Kidney (tissue), 14 donors: ENCODE measurements around the gene VIT. TPM values are rescaled to one million over a fixed set of nuclear protein-coding genes. Genes with fewer than 3 reads are reported as not detected.

Experiments used
- DNase-seq, 5 donors: peaks; one replicate each; pipeline ENCODE4 v3.0.0-alpha.2; 2013 to 2020
- FAIRE-seq: peaks from 2 replicates; lab custom pipeline; 2012; peaks lifted over from hg19 to GRCh38; lab: Jason Lieb, UNC
- H3K27ac ChIP-seq, 2 donors: one replicate each; pipeline ENCODE4 v1.7.0; 2013; ENCODE audit warnings: low read depth in 2 of 2, low read length in 2 of 2, inconsistent platforms in 1 of 2
- H3K27me3 ChIP-seq: one replicate; pipeline ENCODE4 v1.7.1; 2013; ENCODE audit warnings: low read length, inconsistent platforms; ENCODE audit not compliant: control insufficient read depth, insufficient read depth
- H3K36me3 ChIP-seq, 3 donors: one replicate each; pipeline versions ENCODE4 v1.7.0 to v1.7.1; 2013; ENCODE audit warnings: low read length in 3 of 3, control low read depth in 1 of 3, inconsistent platforms in 1 of 3; ENCODE audit not compliant: insufficient read depth in 3 of 3, control insufficient read depth in 2 of 3
- H3K4me1 ChIP-seq, 3 donors: one replicate each; pipeline versions ENCODE4 v1.7.0 to v1.7.1; 2013; ENCODE audit warnings: low read length in 3 of 3, inconsistent platforms in 1 of 3, low read depth in 1 of 3; ENCODE audit not compliant: control insufficient read depth in 2 of 3, insufficient read depth in 2 of 3
- H3K4me3 ChIP-seq, 3 donors: one replicate each; pipeline versions ENCODE4 v1.7.0 to v1.8.1; 2013; ENCODE audit warnings: low read length in 3 of 3, control low read depth in 1 of 3, inconsistent platforms in 1 of 3
- H3K9ac ChIP-seq, 3 donors: one replicate each; pipeline versions ENCODE4 v1.7.0 to v1.7.1; 2013; ENCODE audit warnings: low read length in 3 of 3, control low read depth in 1 of 3, inconsistent platforms in 1 of 3
- H3K9me3 ChIP-seq, 3 donors: one replicate each; pipeline versions ENCODE4 v1.7.0 to v1.7.1; 2013; ENCODE audit warnings: low read length in 3 of 3, control low read depth in 1 of 3, inconsistent platforms in 1 of 3; ENCODE audit not compliant: control insufficient read depth in 2 of 3, insufficient read depth in 1 of 3
- CTCF ChIP-seq: IDR thresholded peaks from 3 replicates; pipeline ENCODE4 v1.5.1; 2012; ENCODE audit warnings: mild to moderate bottlenecking, moderate library complexity, borderline replicate concordance; ENCODE audit not compliant: insufficient read depth; ENCODE audit errors: extremely low read depth
- intact Hi-C: fragments of 100-400 bp; cut with DNase I; formaldehyde crosslinking; loops from one replicate; pipeline ENCODE4 v1.11.1; 2022
- polyA plus RNA-seq: library from polyadenylated mRNA; stranded (reverse); fragments of 350-450 nt; fragmentation: Illumina TruSeq; extraction: RNeasy Lipid Tissue Mini Kit (QIAGEN cat#74804); gene quantifications from one replicate; pipeline ENCODE4 v1.2.3, GENCODE V29; 2014; ENCODE audit warnings: low read depth, low replicate concordance; ENCODE audit not compliant: insufficient read depth
- total RNA-seq: library from RNA; stranded (reverse); fragmentation: NEBNext Ultra II Directional; extraction: Animal tissue kit (Norgen Biotek cat#: 25700); gene quantifications from one replicate; pipeline ENCODE4 v1.2.1, GENCODE V29; 2021
- donor health status: control.
- donor health status: control.
- donor health status: control.
- donor health status: control.
- donor health status: control.
- donor health status: DM: yes; HTN: yes; CAD: no.
- donor health status: Normal renal cell carcinoma (clear cell type).

Gene VIT
- total and polyA plus RNA-seq, 2 donors from 2014 or later = 0.15 TPM; not detected in 1

- no peak for TF ChIP-seq CTCF
- H3K9me3 ChIP-seq = no peaks in the 10 kb centered on the region
- H3K4me1 ChIP-seq = no peaks in the 10 kb centered on the region
- no peak overlapping the region for H3K4me3 ChIP-seq
- H3K9ac ChIP-seq = no peak overlapping the region
- DNase-seq (no peak), FAIRE-seq (no peak)
- H3K27ac ChIP-seq = no peak overlapping the region
- no peaks in the 10 kb centered on the region for H3K27me3 ChIP-seq
- no peaks in the 10 kb centered on the region for H3K36me3 ChIP-seq
- intact Hi-C loops = no loop called here
Observed at GRCh38 chr2:36702781-36703180, 6.3 kb downstream of the VIT start.

- no peak overlapping the region for H3K4me3 ChIP-seq
- H3K36me3 ChIP-seq = no peaks in the 10 kb centered on the region
- no peaks in the 10 kb centered on the region for H3K4me1 ChIP-seq
- no peak overlapping the region for H3K9ac ChIP-seq
- H3K27me3 ChIP-seq = no peaks in the 10 kb centered on the region
- no peak for DNase-seq
- H3K27ac ChIP-seq = no peak overlapping the region
- FAIRE-seq = no peak
- intact Hi-C loops = no loop called here
- no peak for TF ChIP-seq CTCF
- no peaks in the 10 kb centered on the region for H3K9me3 ChIP-seq
Observed at GRCh38 chr2:36704475-36705150, 8.1 kb downstream of the VIT start.

GRCh38 chr2:36705326-36706020 is 9.0 kb downstream of the VIT start:
- Histone ChIP-seq H3K36me3 (no peaks in the 10 kb centered on the region), H3K9ac (no peak overlapping the region), H3K4me3 (no peak overlapping the region), H3K27me3 (no peaks in the 10 kb centered on the region), H3K27ac (no peak overlapping the region), H3K4me1 (no peaks in the 10 kb centered on the region), H3K9me3 (no peaks in the 10 kb centered on the region)
- no peak for FAIRE-seq
- intact Hi-C loops = no loop called here
- DNase-seq = no peak
- TF ChIP-seq CTCF = no peak
